HEK293 (cell line): ENCODE results near the gene KIF2C.

ENCODE experiments used
- HOXA7 ChIP-seq: sonication (generic); formaldehyde crosslinking; IDR thresholded peaks from 2 replicates; pipeline ENCODE4 v1.8.1; 2022; ENCODE audit warnings: missing genetic modification reagents, borderline replicate concordance
- ZFP37 ChIP-seq: fragments of 450-650 bp; formaldehyde crosslinking; IDR thresholded peaks from 2 replicates; pipeline ENCODE4 v1.5.1; 2016; ENCODE audit warnings: missing biosample characterization, missing genetic modification characterization
- ZNF175 ChIP-seq: fragments of 450-650 bp; formaldehyde crosslinking; IDR thresholded peaks from 2 replicates; pipeline ENCODE4 v1.5.1; 2016; ENCODE audit warnings: missing biosample characterization, missing genetic modification characterization
- ZNF239 ChIP-seq: fragments of 450-650 bp; formaldehyde crosslinking; IDR thresholded peaks from 2 replicates; pipeline ENCODE4 v1.5.1; 2016; ENCODE audit warnings: missing biosample characterization, missing genetic modification characterization
- ZNF274 ChIP-seq, 2 experiments: fragments of 200-500 bp in 1 of 2; fragments of 450-650 bp in 1 of 2; sonication (Bioruptor generic) in 1 of 2; formaldehyde crosslinking in 1 of 2; IDR thresholded peaks; 2 replicates each; pipeline versions ENCODE4 v1.5.1 to v1.6.1; 2014 to 2016; ENCODE audit warnings: borderline replicate concordance in 1 of 2, inconsistent platforms in 1 of 2, low read length in 1 of 2, missing biosample characterization in 1 of 2, missing genetic modification characterization in 1 of 2
- ZNF423 ChIP-seq: fragments of 450-650 bp; formaldehyde crosslinking; IDR thresholded peaks from 2 replicates; pipeline ENCODE4 v1.5.1; 2016; ENCODE audit warnings: missing biosample characterization, missing genetic modification characterization
- ZNF747 ChIP-seq: fragments of 450-650 bp; formaldehyde crosslinking; IDR thresholded peaks from 2 replicates; pipeline ENCODE4 v1.5.1; 2016; ENCODE audit warnings: missing biosample characterization, missing genetic modification characterization
- ZNF776 ChIP-seq: fragments of 450-650 bp; formaldehyde crosslinking; IDR thresholded peaks from 2 replicates; pipeline ENCODE4 v1.5.0; 2017; ENCODE audit warnings: missing biosample characterization, missing genetic modification characterization, borderline replicate concordance
- TF ChIP-seq, protein P1 (sequence below): fragments of 450-650 bp; formaldehyde crosslinking; IDR thresholded peaks from 2 replicates; pipeline ENCODE4 v1.5.1; 2016; ENCODE audit warnings: missing biosample characterization, missing genetic modification characterization
- TF ChIP-seq, protein P2 (sequence below): fragments of 450-650 bp; formaldehyde crosslinking; IDR thresholded peaks from 2 replicates; pipeline ENCODE4 v1.5.1; 2016; ENCODE audit warnings: missing biosample characterization, missing genetic modification characterization
- TF ChIP-seq, protein P3 (sequence below): fragments of 450-650 bp; formaldehyde crosslinking; IDR thresholded peaks from 2 replicates; pipeline ENCODE4 v1.5.1; 2016; ENCODE audit warnings: missing biosample characterization, missing genetic modification characterization

DNA sequence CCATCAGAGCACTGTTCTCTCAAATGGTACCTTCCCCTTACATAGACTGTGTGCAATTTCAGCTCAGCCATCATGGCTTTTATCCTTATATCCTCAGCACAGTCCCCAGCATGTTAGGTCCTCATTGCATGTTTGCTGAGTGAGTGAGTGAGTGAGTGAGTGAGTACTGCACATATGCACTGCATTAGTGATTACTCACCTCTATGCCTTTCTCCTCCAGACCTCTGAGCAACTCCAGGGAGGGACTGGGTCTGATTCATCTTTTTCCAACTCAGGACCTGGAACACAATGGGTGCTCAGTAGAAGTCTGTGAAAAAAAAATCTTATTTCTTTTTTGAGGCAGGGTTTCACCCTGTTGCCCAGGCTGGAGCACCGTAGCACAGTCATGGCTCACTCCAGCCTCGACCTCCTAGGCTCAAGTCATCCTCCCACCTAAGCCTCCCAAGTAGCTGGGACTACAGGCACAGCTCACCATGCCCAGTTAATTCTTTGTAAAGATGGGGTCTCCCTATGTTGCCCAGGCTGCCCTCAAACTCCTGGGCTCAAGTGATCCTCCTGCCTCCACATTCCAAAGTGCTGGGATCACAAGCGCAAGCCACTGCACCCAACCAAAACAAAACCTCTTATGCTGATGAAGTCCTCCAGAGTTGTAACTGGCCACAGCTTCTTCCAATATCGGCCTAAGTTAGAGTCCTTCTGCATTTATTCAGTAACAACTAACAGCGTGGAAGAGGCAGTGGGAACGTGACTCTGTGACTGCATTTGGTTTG, 32.3 kb upstream of the KIF2C start:
- TF ChIP-seq ZNF747 (tag by site-specific recombination) (no peak), ZNF175 (tag by site-specific recombination) (no peak), ZNF274 (IDR thresholded peaks at IDR 0.05; ENCODE audit: low read length) (no peak), ZNF274 (tag by site-specific recombination; IDR thresholded peaks at IDR 0.05; ENCODE audit: borderline replicate concordance) (no peak), ZNF776 (tag by site-specific recombination) (no peak), ZFP37 (tag by site-specific recombination) (no peak), HOXA7 (CRISPR knock-in tag) (no peak), ZNF239 (tag by site-specific recombination) (no peak), ZNF423 (tag by site-specific recombination) (no peak)
- TF ChIP-seq, protein P1, sequence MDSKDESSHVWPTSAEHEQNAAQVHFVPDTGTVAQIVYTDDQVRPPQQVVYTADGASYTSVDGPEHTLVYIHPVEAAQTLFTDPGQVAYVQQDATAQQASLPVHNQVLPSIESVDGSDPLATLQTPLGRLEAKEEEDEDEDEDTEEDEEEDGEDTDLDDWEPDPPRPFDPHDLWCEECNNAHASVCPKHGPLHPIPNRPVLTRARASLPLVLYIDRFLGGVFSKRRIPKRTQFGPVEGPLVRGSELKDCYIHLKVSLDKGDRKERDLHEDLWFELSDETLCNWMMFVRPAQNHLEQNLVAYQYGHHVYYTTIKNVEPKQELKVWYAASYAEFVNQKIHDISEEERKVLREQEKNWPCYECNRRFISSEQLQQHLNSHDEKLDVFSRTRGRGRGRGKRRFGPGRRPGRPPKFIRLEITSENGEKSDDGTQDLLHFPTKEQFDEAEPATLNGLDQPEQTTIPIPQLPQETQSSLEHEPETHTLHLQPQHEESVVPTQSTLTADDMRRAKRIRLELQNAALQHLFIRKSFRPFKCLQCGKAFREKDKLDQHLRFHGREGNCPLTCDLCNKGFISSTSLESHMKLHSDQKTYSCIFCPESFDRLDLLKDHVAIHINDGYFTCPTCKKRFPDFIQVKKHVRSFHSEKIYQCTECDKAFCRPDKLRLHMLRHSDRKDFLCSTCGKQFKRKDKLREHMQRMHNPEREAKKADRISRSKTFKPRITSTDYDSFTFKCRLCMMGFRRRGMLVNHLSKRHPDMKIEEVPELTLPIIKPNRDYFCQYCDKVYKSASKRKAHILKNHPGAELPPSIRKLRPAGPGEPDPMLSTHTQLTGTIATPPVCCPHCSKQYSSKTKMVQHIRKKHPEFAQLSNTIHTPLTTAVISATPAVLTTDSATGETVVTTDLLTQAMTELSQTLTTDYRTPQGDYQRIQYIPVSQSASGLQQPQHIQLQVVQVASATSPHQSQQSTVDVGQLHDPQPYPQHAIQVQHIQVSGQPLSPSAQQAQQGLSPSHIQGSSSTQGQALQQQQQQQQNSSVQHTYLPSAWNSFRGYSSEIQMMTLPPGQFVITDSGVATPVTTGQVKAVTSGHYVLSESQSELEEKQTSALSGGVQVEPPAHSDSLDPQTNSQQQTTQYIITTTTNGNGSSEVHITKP (tag by site-specific recombination) = no peak
- TF ChIP-seq, protein P2, sequence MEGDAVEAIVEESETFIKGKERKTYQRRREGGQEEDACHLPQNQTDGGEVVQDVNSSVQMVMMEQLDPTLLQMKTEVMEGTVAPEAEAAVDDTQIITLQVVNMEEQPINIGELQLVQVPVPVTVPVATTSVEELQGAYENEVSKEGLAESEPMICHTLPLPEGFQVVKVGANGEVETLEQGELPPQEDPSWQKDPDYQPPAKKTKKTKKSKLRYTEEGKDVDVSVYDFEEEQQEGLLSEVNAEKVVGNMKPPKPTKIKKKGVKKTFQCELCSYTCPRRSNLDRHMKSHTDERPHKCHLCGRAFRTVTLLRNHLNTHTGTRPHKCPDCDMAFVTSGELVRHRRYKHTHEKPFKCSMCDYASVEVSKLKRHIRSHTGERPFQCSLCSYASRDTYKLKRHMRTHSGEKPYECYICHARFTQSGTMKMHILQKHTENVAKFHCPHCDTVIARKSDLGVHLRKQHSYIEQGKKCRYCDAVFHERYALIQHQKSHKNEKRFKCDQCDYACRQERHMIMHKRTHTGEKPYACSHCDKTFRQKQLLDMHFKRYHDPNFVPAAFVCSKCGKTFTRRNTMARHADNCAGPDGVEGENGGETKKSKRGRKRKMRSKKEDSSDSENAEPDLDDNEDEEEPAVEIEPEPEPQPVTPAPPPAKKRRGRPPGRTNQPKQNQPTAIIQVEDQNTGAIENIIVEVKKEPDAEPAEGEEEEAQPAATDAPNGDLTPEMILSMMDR (tag by site-specific recombination) = no peak
- TF ChIP-seq, protein P3, sequence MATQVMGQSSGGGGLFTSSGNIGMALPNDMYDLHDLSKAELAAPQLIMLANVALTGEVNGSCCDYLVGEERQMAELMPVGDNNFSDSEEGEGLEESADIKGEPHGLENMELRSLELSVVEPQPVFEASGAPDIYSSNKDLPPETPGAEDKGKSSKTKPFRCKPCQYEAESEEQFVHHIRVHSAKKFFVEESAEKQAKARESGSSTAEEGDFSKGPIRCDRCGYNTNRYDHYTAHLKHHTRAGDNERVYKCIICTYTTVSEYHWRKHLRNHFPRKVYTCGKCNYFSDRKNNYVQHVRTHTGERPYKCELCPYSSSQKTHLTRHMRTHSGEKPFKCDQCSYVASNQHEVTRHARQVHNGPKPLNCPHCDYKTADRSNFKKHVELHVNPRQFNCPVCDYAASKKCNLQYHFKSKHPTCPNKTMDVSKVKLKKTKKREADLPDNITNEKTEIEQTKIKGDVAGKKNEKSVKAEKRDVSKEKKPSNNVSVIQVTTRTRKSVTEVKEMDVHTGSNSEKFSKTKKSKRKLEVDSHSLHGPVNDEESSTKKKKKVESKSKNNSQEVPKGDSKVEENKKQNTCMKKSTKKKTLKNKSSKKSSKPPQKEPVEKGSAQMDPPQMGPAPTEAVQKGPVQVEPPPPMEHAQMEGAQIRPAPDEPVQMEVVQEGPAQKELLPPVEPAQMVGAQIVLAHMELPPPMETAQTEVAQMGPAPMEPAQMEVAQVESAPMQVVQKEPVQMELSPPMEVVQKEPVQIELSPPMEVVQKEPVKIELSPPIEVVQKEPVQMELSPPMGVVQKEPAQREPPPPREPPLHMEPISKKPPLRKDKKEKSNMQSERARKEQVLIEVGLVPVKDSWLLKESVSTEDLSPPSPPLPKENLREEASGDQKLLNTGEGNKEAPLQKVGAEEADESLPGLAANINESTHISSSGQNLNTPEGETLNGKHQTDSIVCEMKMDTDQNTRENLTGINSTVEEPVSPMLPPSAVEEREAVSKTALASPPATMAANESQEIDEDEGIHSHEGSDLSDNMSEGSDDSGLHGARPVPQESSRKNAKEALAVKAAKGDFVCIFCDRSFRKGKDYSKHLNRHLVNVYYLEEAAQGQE (tag by site-specific recombination) = no peak
